ENCODE results near the gene OCA2. TPM values are rescaled to one million over a fixed set of nuclear protein-coding genes. Genes with fewer than 3 reads are reported as not detected.

OCA2 gene
- total and polyA plus RNA-seq, 2 of the 8 experiments (the other 6 are each of a cell fraction or from before 2014, with no cell fraction given): 0.20 TPM

DNA sequence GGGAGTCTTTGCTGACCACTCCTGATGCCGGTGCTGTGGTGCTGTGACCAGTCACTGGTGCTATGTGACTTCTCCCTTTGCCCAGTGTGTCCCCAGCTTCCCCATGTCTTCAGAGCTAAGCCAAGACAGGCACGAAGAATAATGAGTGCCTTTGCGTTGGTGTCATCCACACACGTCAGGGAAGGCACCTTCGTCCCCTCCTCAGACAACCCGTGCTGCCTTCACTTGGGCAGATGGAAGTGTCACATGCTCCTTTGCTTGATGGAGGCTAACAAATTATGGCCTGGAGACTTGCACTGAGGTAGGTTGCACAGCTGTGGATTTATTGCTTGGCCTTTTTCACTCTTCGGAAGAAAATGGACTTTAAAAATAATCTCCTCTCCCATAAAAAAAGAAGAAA lies 291.8 kb downstream of the OCA2 start:
- Histone ChIP-seq H4K20me1 (replicated peaks in 1 of 2; ENCODE audit: control insufficient read depth in 1 of 2, insufficient read depth in 2 of 2, low read length in 2 of 2) (no peaks in the 10 kb centered on the region), H3K23ac (ENCODE audit: insufficient read length) (no peak overlapping the region), H2AK5ac (ENCODE audit: low read depth, low read length) (no peak overlapping the region), H3K4me3 (ENCODE audit: extremely low read depth in 1 of 4, insufficient read depth in 2 of 4, low read depth in 3 of 4, low read length in 4 of 4) (no peak overlapping the region), H2BK15ac (ENCODE audit: low read length) (no peak overlapping the region), H2AFZ (ENCODE audit: low read length) (no peak overlapping the region), H3K23me2 (ENCODE audit: low read depth, low read length) (no peaks in the 10 kb centered on the region), H3K9me3 (ENCODE audit: insufficient read depth in 2 of 2, low read depth in 1 of 2, low read length in 1 of 2) (no peaks in the 10 kb centered on the region), H3K4me1 (replicated peaks in 1 of 4; ENCODE audit: control insufficient read depth in 3 of 4, insufficient read depth in 4 of 4, low read length in 3 of 4) (peaks cover 0 to 4% (median 0%) of the 10 kb centered on the region in 4 experiments; a peak in 1 of 7 replicates), H4K91ac (replicated peaks; ENCODE audit: insufficient read length, low read length) (no peak overlapping the region), H2BK5ac (ENCODE audit: low read depth, low read length) (no peak overlapping the region), H3K79me2 (ENCODE audit: control insufficient read depth in 1 of 2, insufficient read depth in 2 of 2, low read length in 2 of 2) (no peaks in the 10 kb centered on the region), H2BK12ac (ENCODE audit: low read depth, low read length) (no peak overlapping the region), H3K79me1 (ENCODE audit: low read depth, low read length) (no peaks in the 10 kb centered on the region), H3K18ac (ENCODE audit: extremely low read depth, low read length) (no peak overlapping the region), H3K27me3 (replicated peaks in 1 of 4; ENCODE audit: control insufficient read depth in 3 of 4, extremely low read depth in 1 of 4, insufficient read depth in 3 of 4, low read length in 3 of 4) (no peaks in the 10 kb centered on the region), H2BK20ac (ENCODE audit: low read length) (0 out of 2 replicates have a peak overlapping the region, but pooled peaks have one; percentile 61), H3K4ac (replicated peaks; ENCODE audit: insufficient read length, low read depth, low read length) (no peak overlapping the region), H4K8ac (ENCODE audit: extremely low read depth, insufficient read depth, low read length) (no peak overlapping the region), H3K27ac (ENCODE audit: low read depth, low read length) (no peak overlapping the region), H3K9ac (replicated peaks in 1 of 4; ENCODE audit: extremely low read depth in 1 of 4, low read depth in 3 of 4, low read length in 3 of 4) (no peak overlapping the region), H2BK120ac (replicated peaks; ENCODE audit: low read depth, low read length) (no peak overlapping the region), H3K36me3 (ENCODE audit: control insufficient read depth in 2 of 4, insufficient read depth in 4 of 4, low read length in 3 of 4) (no peaks in the 10 kb centered on the region), H3K14ac (ENCODE audit: insufficient read length) (no peak overlapping the region), H3K4me2 (ENCODE audit: insufficient read depth in 1 of 2, low read depth in 2 of 2, low read length in 2 of 2) (no peak overlapping the region), H3K56ac (replicated peaks; ENCODE audit: insufficient read length, low read depth, low read length) (no peak overlapping the region), H4K5ac (ENCODE audit: insufficient read length, low read depth, low read length) (no peak overlapping the region)
- DNase-seq (ENCODE audit: low read depth in 1 of 2, low spot score in 2 of 2) (no peak), FAIRE-seq (no peak)
- ChIA-PET POLR2A (ENCODE audit: partially characterized antibody) (no interaction called here), CTCF (ENCODE audit: partially characterized antibody) (interaction anchor here (0.6 kb wide), 1 partner anchor 127 kb away, joined by 3 read pairs; no protein-coding TSS in a partner anchor)
- 90% methylated on average over 7 of the region's 7 CpGs; no CpG with 5 or more reads in 1 of the 2 experiments for WGBS, 2 experiments (ENCODE audit: extremely low coverage in 1 of 2, insufficient coverage in 1 of 2, insufficient read length in 1 of 2, insufficient replicate concordance in 2 of 2, low coverage in 1 of 2, low lambda C conversion rate in 2 of 2, missing lambda C conversion rate in 1 of 2)
- TF ChIP-seq YY1 (IDR thresholded peaks at IDR 0.05; ENCODE audit: low read depth, low read length) (no peak), TBP (IDR thresholded peaks at IDR 0.05; ENCODE audit: low read depth, low read length) (no peak), POLR2A (IDR thresholded peaks at IDR 0.05; ENCODE audit: control extremely low read depth in 1 of 2, low read depth in 2 of 2, low read length in 2 of 2) (no peak)
- TF ChIP-seq, protein P1, sequence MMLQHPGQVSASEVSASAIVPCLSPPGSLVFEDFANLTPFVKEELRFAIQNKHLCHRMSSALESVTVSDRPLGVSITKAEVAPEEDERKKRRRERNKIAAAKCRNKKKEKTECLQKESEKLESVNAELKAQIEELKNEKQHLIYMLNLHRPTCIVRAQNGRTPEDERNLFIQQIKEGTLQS (IDR thresholded peaks at IDR 0.05; ENCODE audit: insufficient read depth, low read depth, low read length): no peak
- TF ChIP-seq, protein P2, sequence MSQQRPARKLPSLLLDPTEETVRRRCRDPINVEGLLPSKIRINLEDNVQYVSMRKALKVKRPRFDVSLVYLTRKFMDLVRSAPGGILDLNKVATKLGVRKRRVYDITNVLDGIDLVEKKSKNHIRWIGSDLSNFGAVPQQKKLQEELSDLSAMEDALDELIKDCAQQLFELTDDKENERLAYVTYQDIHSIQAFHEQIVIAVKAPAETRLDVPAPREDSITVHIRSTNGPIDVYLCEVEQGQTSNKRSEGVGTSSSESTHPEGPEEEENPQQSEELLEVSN (IDR thresholded peaks at IDR 0.05): no peak

All from H1 (cell line).